CD14-positive monocyte (primary cell): ENCODE results near the gene ANGPTL2. TPM values are rescaled to one million over a fixed set of nuclear protein-coding genes. Genes with fewer than 3 reads are reported as not detected.

Experiments used
- DNase-seq, 3 donors: peaks; one replicate each; pipeline ENCODE4 v3.0.0-alpha.2; 2011 to 2022
- H2AFZ ChIP-seq: 2 replicates; pipeline ENCODE4 v1.6.0; 2012; ENCODE audit warnings: mild to moderate bottlenecking, low read depth, low read length, inconsistent platforms; ENCODE audit not compliant: insufficient read depth, poor library complexity, severe bottlenecking
- H3K27ac ChIP-seq, 2 donors: 1 replicate in 1 of 2; 2 replicates in 1 of 2; pipeline ENCODE4 v1.5.1; 2012 to 2013; ENCODE audit warnings: low read length in 2 of 2, control low read depth in 1 of 2, inconsistent platforms in 1 of 2, low read depth in 1 of 2, mild to moderate bottlenecking in 1 of 2
- H3K27me3 ChIP-seq, 2 donors: one replicate each; pipeline versions ENCODE4 v1.6.0 to v1.6.1; 2011 to 2013; ENCODE audit warnings: low read length in 2 of 2; ENCODE audit not compliant: control insufficient read depth in 2 of 2, insufficient read depth in 2 of 2
- H3K36me3 ChIP-seq, 2 donors: replicated peaks in 1 of 2; 1 replicate in 1 of 2; 2 replicates in 1 of 2; pipeline versions ENCODE4 v1.5.1 to v1.6.1; 2012 to 2013; ENCODE audit warnings: low read length in 2 of 2, control low read depth in 1 of 2, inconsistent platforms in 1 of 2, mild to moderate bottlenecking in 1 of 2; ENCODE audit not compliant: insufficient read depth in 2 of 2, control insufficient read depth in 1 of 2
- H3K4me1 ChIP-seq, 2 donors: 1 replicate in 1 of 2; 2 replicates in 1 of 2; pipeline versions ENCODE4 v1.5.1 to v1.6.1; 2012 to 2013; ENCODE audit warnings: low read length in 2 of 2, control low read depth in 1 of 2, inconsistent platforms in 1 of 2, mild to moderate bottlenecking in 1 of 2, moderate library complexity in 1 of 2; ENCODE audit not compliant: insufficient read depth in 2 of 2, control insufficient read depth in 1 of 2
- H3K4me2 ChIP-seq: replicated peaks from 2 replicates; pipeline ENCODE3; 2012; ENCODE audit warnings: low read length, moderate library complexity, mild to moderate bottlenecking; ENCODE audit not compliant: poor library complexity, severe bottlenecking; ENCODE audit errors: extremely low read depth
- H3K4me3 ChIP-seq, 3 experiments: fragments of 200-600 bp in 1 of 3; sonication (generic) in 1 of 3; replicated peaks in 1 of 3; 1 replicate in 2 of 3; 2 replicates in 1 of 3; pipeline ENCODE4 v1.5.1; 2011 to 2013; ENCODE audit warnings: low read length in 3 of 3, mild to moderate bottlenecking in 3 of 3, control low read depth in 2 of 3, low read depth in 2 of 3, inconsistent platforms in 1 of 3, moderate library complexity in 1 of 3
- H3K79me2 ChIP-seq: 2 replicates; pipeline ENCODE4 v1.6.0; 2012; ENCODE audit warnings: mild to moderate bottlenecking, control low read depth, inconsistent platforms, low read length, moderate library complexity; ENCODE audit not compliant: insufficient read depth
- H3K9ac ChIP-seq: 2 replicates; pipeline ENCODE4 v1.6.0; 2017; ENCODE audit warnings: low read length, mild to moderate bottlenecking; ENCODE audit not compliant: insufficient read depth, poor library complexity, severe bottlenecking
- H3K9me3 ChIP-seq, 2 donors: replicated peaks in 1 of 2; 1 replicate in 1 of 2; 2 replicates in 1 of 2; pipeline versions ENCODE4 v1.5.1 to v1.6.1; 2012 to 2013; ENCODE audit warnings: low read length in 2 of 2, control low read depth in 1 of 2; ENCODE audit not compliant: control insufficient read depth in 1 of 2, insufficient read depth in 1 of 2
- H4K20me1 ChIP-seq: 2 replicates; pipeline ENCODE4 v1.6.0; 2012; ENCODE audit warnings: mild to moderate bottlenecking, low read length, control low read depth, moderate library complexity; ENCODE audit not compliant: insufficient read depth
- H3K27ac Mint-ChIP-seq, 7 donors: one replicate each; pipeline ENCODE4 v1.8.0; 2020; ENCODE audit warnings: mild to moderate bottlenecking in 7 of 7, mixed read lengths in 7 of 7, moderate library complexity in 6 of 7, inconsistent platforms in 2 of 7
- H3K27me3 Mint-ChIP-seq, 3 donors: one replicate each; pipeline ENCODE4 v1.8.0; 2021 to 2022; ENCODE audit warnings: low read depth in 3 of 3, mild to moderate bottlenecking in 3 of 3, mixed read lengths in 3 of 3, moderate library complexity in 3 of 3, inconsistent platforms in 1 of 3
- H3K36me3 Mint-ChIP-seq, 2 donors: one replicate each; pipeline ENCODE4 v1.8.0; 2020; ENCODE audit warnings: mixed read lengths in 2 of 2, inconsistent platforms in 1 of 2, mild to moderate bottlenecking in 1 of 2
- H3K4me1 Mint-ChIP-seq: one replicate; pipeline ENCODE4 v1.8.0; 2020; ENCODE audit warnings: mild to moderate bottlenecking, mixed read lengths
- H3K4me3 Mint-ChIP-seq, 2 donors: one replicate each; pipeline ENCODE4 v1.8.0; 2020; ENCODE audit warnings: mild to moderate bottlenecking in 2 of 2, mixed read lengths in 2 of 2, moderate library complexity in 1 of 2
- H3K9me3 Mint-ChIP-seq, 7 donors: one replicate each; pipeline ENCODE4 v1.8.0; 2020 to 2022; ENCODE audit warnings: mixed read lengths in 7 of 7, mild to moderate bottlenecking in 6 of 7, moderate library complexity in 6 of 7, inconsistent platforms in 2 of 7
- CTCF ChIP-seq: fragments of 200-600 bp; IDR thresholded peaks from one replicate; pipeline ENCODE4 v1.8.0; 2022; ENCODE audit warnings: antibody characterized with exemption, mild to moderate bottlenecking
- WGBS: methylation state at CpG from one replicate; pipeline ENCODE4 v1.1.5; 2013; ENCODE audit warnings: missing lambda C conversion rate; ENCODE audit not compliant: insufficient coverage; 5-methylcytosine and 5-hydroxymethylcytosine counted together
- intact Hi-C, 2 donors: fragments of 100-400 bp; cut with micrococcal nuclease; formaldehyde crosslinking; loops; one replicate each; pipeline versions ENCODE4 v1.15.0 to v1.15.1; 2023
- polyA plus RNA-seq, 3 donors: library from polyadenylated mRNA; depleted of rRNA in 1 of 3; unstranded in 2 of 3; stranded (reverse) in 1 of 3; fragments of 300-500 nt in 2 of 3; fragments of >200 nt in 1 of 3; fragmentation: Illumina TruSeq in 2 of 3; gene quantifications; 1 replicate in 2 of 3; 2 replicates in 1 of 3; pipeline ENCODE4 v1.2.3, GENCODE V29; 2012 to 2021

Gene ANGPTL2
- polyA plus RNA-seq, 3 donors = not detected

GRCh38 chr9:127085186-127085585, 37.2 kb downstream of the ANGPTL2 start:
- H3K9me3 ChIP-seq = no peaks in the 10 kb centered on the region
- no peak overlapping the region for H3K27ac Mint-ChIP-seq
- DNase-seq = no peak

DNA sequence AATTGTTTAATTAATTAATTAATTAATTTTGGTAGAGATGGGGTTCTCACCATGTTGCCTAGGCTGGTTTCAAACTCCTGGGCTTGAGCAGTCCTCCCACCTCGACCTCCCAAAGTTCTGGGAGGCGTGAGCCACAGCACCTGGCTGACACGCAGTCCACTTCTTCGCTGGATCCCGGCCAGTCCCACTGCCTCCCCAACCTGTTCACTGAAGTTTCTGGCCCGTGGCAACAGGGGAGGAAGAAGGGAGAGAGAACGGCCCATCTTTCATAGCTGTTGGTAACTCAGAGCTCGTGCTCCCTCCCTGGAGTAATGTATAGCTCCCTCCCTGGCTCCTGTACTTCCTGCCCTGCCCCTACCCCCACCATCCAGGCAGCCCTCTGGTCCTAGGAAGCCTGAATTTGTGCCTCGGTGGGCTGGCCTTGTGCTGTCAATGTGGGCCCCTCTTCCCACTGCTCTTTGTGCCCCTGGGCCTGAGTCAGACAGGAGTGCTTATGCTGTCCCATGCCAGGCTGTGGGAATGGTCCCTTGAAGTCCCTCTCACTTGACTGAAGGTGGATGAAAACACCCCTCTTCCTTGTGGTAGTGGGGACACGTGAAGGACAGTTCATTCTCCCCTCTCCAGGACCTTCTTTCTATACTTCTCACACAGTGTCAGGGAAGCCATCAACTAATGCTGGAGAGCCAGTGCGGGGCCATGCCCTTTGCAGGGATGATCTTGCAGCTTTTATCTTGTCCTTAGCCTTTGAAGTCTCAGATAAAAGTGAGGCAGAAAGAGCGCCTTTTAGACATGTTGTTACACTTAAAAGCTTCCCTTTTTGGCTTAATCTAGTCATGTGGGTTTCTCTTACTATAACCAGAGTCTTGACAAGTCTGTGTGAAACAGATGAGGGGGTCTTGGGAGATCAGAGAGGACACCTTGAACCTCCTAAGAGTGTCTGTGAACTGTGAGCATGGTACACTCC, 38.1 kb downstream of the ANGPTL2 start:
- Histone ChIP-seq H3K79me2 (no peaks in the 10 kb centered on the region), H2AFZ (no peak overlapping the region), H3K27me3 (no peaks in the 10 kb centered on the region), H4K20me1 (no peaks in the 10 kb centered on the region), H3K4me2 (no peak overlapping the region), H3K27ac (no peak overlapping the region), H3K9ac (no peak overlapping the region), H3K36me3 (no peaks in the 10 kb centered on the region), H3K4me3 (no peak overlapping the region), H3K4me1 (no peaks in the 10 kb centered on the region), H3K9me3 (no peaks in the 10 kb centered on the region)
- no peak for DNase-seq
- intact Hi-C loops = no loop called here
- no peak overlapping the region for H3K4me3 Mint-ChIP-seq
- no peaks in the 10 kb centered on the region for H3K36me3 Mint-ChIP-seq
- no peaks in the 10 kb centered on the region for H3K9me3 Mint-ChIP-seq
- no peak for TF ChIP-seq CTCF
- H3K4me1 Mint-ChIP-seq = no peaks in the 10 kb centered on the region
- H3K27ac Mint-ChIP-seq = no peak overlapping the region
- 98% methylated on average over 5 of the region's 12 CpGs for WGBS
- peaks cover 0 to 19% (median 17%) of the 10 kb centered on the region in 3 donors for H3K27me3 Mint-ChIP-seq

More at GRCh38 chr9:127085186-127085585, 37.2 kb downstream of the ANGPTL2 start:
- H3K4me1 ChIP-seq = no peaks in the 10 kb centered on the region
- H3K79me2 ChIP-seq = no peaks in the 10 kb centered on the region
- no peaks in the 10 kb centered on the region for H3K9me3 Mint-ChIP-seq
- no peak overlapping the region for H3K4me3 ChIP-seq
- no peak overlapping the region for H3K27ac ChIP-seq
- H3K4me2 ChIP-seq = no peak overlapping the region
- H2AFZ ChIP-seq = no peak overlapping the region
- H3K36me3 Mint-ChIP-seq = no peaks in the 10 kb centered on the region
- no peaks in the 10 kb centered on the region for H3K36me3 ChIP-seq
- no peaks in the 10 kb centered on the region for H3K27me3 ChIP-seq
- H3K4me3 Mint-ChIP-seq = no peak overlapping the region
- no peaks in the 10 kb centered on the region for H3K4me1 Mint-ChIP-seq
- TF ChIP-seq CTCF = no peak
- no peaks in the 10 kb centered on the region for H4K20me1 ChIP-seq
- peaks cover 0 to 19% (median 17%) of the 10 kb centered on the region in 3 donors for H3K27me3 Mint-ChIP-seq
- no peak overlapping the region for H3K9ac ChIP-seq
- WGBS = 100% methylated on average over 2 of the region's 2 CpGs
- intact Hi-C loops = no loop called here
